GM12891 (cell line): ENCODE results near the gene CCDC85A.

ENCODE experiments used
- POLR2A ChIP-seq: IDR thresholded peaks from 2 replicates; pipeline ENCODE4 v1.6.1; 2011; ENCODE audit warnings: low read depth, low read length, control low read depth
- POLR2AphosphoS5 ChIP-seq: IDR thresholded peaks from 2 replicates; pipeline ENCODE4 v1.6.1; 2011; ENCODE audit warnings: low read depth, low read length, control low read depth
- POU2F2 ChIP-seq: IDR thresholded peaks from 2 replicates; pipeline ENCODE4 v1.6.1; 2011; ENCODE audit warnings: low read depth, mild to moderate bottlenecking, control low read depth, low read length, moderate library complexity
- SPI1 ChIP-seq: IDR thresholded peaks from 2 replicates; pipeline ENCODE4 v1.6.1; 2011; ENCODE audit warnings: low read depth, low read length, control low read depth

DNA sequence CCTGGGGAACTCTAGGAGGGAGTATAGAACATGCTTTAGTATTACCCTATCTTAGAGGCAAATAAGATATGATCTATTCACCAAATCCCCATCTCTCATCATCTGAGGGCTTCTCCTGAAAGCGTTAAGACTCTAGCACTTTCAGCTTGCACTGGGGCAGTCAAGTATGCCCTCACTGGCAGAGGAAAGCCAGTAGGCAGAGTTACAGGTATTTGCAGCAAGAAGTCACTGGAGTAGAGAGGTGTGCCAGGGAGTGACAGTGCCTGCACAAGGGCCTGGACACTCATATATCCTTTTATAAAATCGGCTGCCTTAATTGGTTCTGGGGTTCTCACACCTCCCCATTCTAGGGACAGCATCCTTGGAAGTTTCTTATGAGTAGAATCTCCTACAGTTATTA lies 31.9 kb upstream of the CCDC85A start:
- TF ChIP-seq POLR2A (no peak), POU2F2 (no peak), POLR2AphosphoS5 (no peak), SPI1 (no peak)
